GM12878 (cell line): ENCODE results near the gene IFT52. TPM values are rescaled to one million over a fixed set of nuclear protein-coding genes. Genes with fewer than 3 reads are reported as not detected.

Experiments
- ATAC-seq: fragments of 200-7000 bp; cut with Tn5 transposase; 3 replicates; pipeline ENCODE4 v1.9.1; 2020; ENCODE audit warnings: mild to moderate bottlenecking, moderate library complexity
- BruUV-seq: library from RNA; stranded (reverse); fragments of 400-500 nt; replicated peaks from 2 replicates; lab custom pipeline; 2021; lab: Mats Ljungman, UMichigan
- CTCF ChIA-PET: fragments of 300-600 bp; sonication (Branson Sonifier 250); formaldehyde crosslinking; extraction: SDS; loops from one replicate; lab custom pipeline; 2021; ENCODE audit warnings: inconsistent platforms; lab: Yijun Ruan, JAX
- POLR2A ChIA-PET: fragments of 350-600 bp; formaldehyde crosslinking; extraction: SDS; loops from one replicate; lab custom pipeline; 2021; ENCODE audit warnings: inconsistent platforms; lab: Charles Lee
- RAD21 ChIA-PET: fragments of 300-600 bp; sonication (Branson Sonifier 250); formaldehyde crosslinking; loops from one replicate; lab custom pipeline; 2023; ENCODE audit warnings: antibody characterized with exemption; ENCODE audit not compliant: unreplicated experiment; lab: Charles Lee
- SMC1A ChIA-PET: fragments of 300-600 bp; sonication (Branson Sonifier 250); formaldehyde crosslinking; loops from one replicate; lab custom pipeline; 2023; ENCODE audit not compliant: unreplicated experiment, uncharacterized antibody; lab: Charles Lee
- DNase-seq: peaks from one replicate; pipeline ENCODE4 v3.0.0-alpha.2; 2011; ENCODE audit warnings: low read depth, low spot score
- FAIRE-seq: peaks from 3 replicates; lab custom pipeline; 2011; peaks lifted over from hg19 to GRCh38; lab: Jason Lieb, UNC
- H2AFZ ChIP-seq: 2 replicates; pipeline ENCODE4 v1.6.0; 2011; ENCODE audit warnings: low read depth, low read length, control low read depth; ENCODE audit not compliant: control insufficient read depth
- H3K27ac ChIP-seq: 2 replicates; pipeline ENCODE4 v1.5.1; 2011; ENCODE audit warnings: control low read depth; ENCODE audit not compliant: control insufficient read depth, insufficient read depth
- H3K27me3 ChIP-seq, 2 experiments: replicated peaks in 1 of 2; 2 replicates each; pipeline versions ENCODE4 v1.6.0 to v1.6.1; 2011; ENCODE audit warnings: low read length in 1 of 2; ENCODE audit not compliant: control insufficient read depth in 2 of 2, insufficient read depth in 2 of 2
- H3K36me3 ChIP-seq, 2 experiments: 2 replicates each; pipeline ENCODE4 v1.5.1; 2011; ENCODE audit warnings: low read length in 1 of 2; ENCODE audit not compliant: control insufficient read depth in 2 of 2, insufficient read depth in 2 of 2
- H3K4me1 ChIP-seq: 2 replicates; pipeline ENCODE4 v1.6.1; 2011; ENCODE audit warnings: mild to moderate bottlenecking, low read length, moderate library complexity, mixed read lengths; ENCODE audit not compliant: control insufficient read depth, insufficient read depth
- H3K4me2 ChIP-seq: 2 replicates; pipeline ENCODE4 v1.6.0; 2011; ENCODE audit warnings: control low read depth; ENCODE audit not compliant: control insufficient read depth, insufficient read depth
- H3K4me3 ChIP-seq: fragments of 200-600 bp; sonication (generic); 2 replicates; pipeline ENCODE4 v1.5.1; 2016
- H3K79me2 ChIP-seq: 2 replicates; pipeline ENCODE4 v1.6.0; 2011; ENCODE audit warnings: low read length; ENCODE audit not compliant: control insufficient read depth, insufficient read depth
- H3K9ac ChIP-seq: 2 replicates; pipeline ENCODE4 v1.8.0; 2011; ENCODE audit warnings: low read length, control low read depth, mixed read lengths; ENCODE audit not compliant: control insufficient read depth, insufficient read depth
- H3K9me3 ChIP-seq: replicated peaks from 3 replicates; pipeline ENCODE4 v1.5.1; 2011; ENCODE audit warnings: mild to moderate bottlenecking, low read length; ENCODE audit not compliant: control insufficient read depth, insufficient read depth
- H4K20me1 ChIP-seq: 2 replicates; pipeline ENCODE4 v1.6.0; 2011; ENCODE audit not compliant: control insufficient read depth, insufficient read depth
- CEBPZ ChIP-seq: fragments of 150-350 bp; IDR thresholded peaks from 2 replicates; pipeline ENCODE4 v1.6.1; 2016; ENCODE audit warnings: low read depth, low read length
- CHD4 ChIP-seq: fragments of 200-600 bp; sonication (generic); IDR thresholded peaks from 2 replicates; pipeline ENCODE4 v1.6.1; 2016; ENCODE audit warnings: mild to moderate bottlenecking
- CTCF ChIP-seq, 3 experiments: IDR thresholded peaks in 2 of 3; conservative IDR thresholded peaks in 1 of 3; 2 replicates each; pipeline ENCODE4 v1.5.1; 2011; ENCODE audit warnings: low read depth in 3 of 3, low read length in 3 of 3, mild to moderate bottlenecking in 3 of 3, control low read depth in 2 of 3, moderate library complexity in 2 of 3, inconsistent platforms in 1 of 3, mixed read lengths in 1 of 3; ENCODE audit not compliant: control insufficient read depth in 2 of 3, insufficient read depth in 1 of 3; ENCODE audit errors: extremely low read depth in 1 of 3
- KLF5 ChIP-seq: fragments of 450-650 bp; IDR thresholded peaks from 2 replicates; pipeline ENCODE4 v1.6.1; 2014; ENCODE audit warnings: mild to moderate bottlenecking; ENCODE audit not compliant: partially characterized antibody
- MYC ChIP-seq: IDR thresholded peaks from 2 replicates; pipeline ENCODE4 v1.6.1; 2011; ENCODE audit warnings: mild to moderate bottlenecking, low read length, moderate library complexity, inconsistent platforms; ENCODE audit not compliant: insufficient read depth, insufficient replicate concordance, insufficient read length, severe bottlenecking
- NKRF ChIP-seq: fragments of 450-650 bp; conservative IDR thresholded peaks from 2 replicates; pipeline ENCODE4 v1.6.1; 2017; ENCODE audit warnings: mild to moderate bottlenecking, moderate library complexity
- RFX5 ChIP-seq: IDR thresholded peaks from 2 replicates; pipeline ENCODE4 v1.6.1; 2011; ENCODE audit warnings: low read depth, low read length, improper control_type of control experiment
- SUPT20H ChIP-seq: IDR thresholded peaks from 2 replicates; pipeline ENCODE4 v1.6.1; 2011; ENCODE audit warnings: low read depth, mild to moderate bottlenecking, low read length, moderate library complexity, borderline replicate concordance; ENCODE audit not compliant: control insufficient read depth
- ZBTB11 ChIP-seq: fragments of 450-650 bp; formaldehyde crosslinking; IDR thresholded peaks from 2 replicates; pipeline ENCODE4 v1.5.0; 2022; ENCODE audit warnings: mild to moderate bottlenecking, missing genetic modification characterization
- ZNF274 ChIP-seq: IDR thresholded peaks from one replicate; pipeline ENCODE4 v1.8.0; 2011; ENCODE audit not compliant: insufficient read length, insufficient read depth
- WGBS: methylation state at CpG from one replicate; pipeline ENCODE4 v1.1.6; 2016; ENCODE audit warnings: low lambda C conversion rate; ENCODE audit not compliant: insufficient replicate concordance, insufficient coverage; ENCODE audit errors: missing lambda C conversion rate; 5-methylcytosine and 5-hydroxymethylcytosine counted together
- in situ Hi-C: fragments of 300-500 bp; cut with MboI; formaldehyde crosslinking; loops from 9 replicates; pipeline ENCODE4 v1.14.3; 2018; ENCODE audit warnings: mixed read lengths
- intact Hi-C: fragments of 100-400 bp; cut with micrococcal nuclease; formaldehyde crosslinking; loops from one replicate; pipeline ENCODE4 v1.14.2; 2022; ENCODE audit not compliant: unreplicated experiment
- polyA plus RNA-seq, 11 experiments: library from polyadenylated mRNA; depleted of rRNA in 4 of 11; unstranded in 6 of 11; stranded (reverse) in 5 of 11; fragments of >200 nt; fragmentation: Nextera tagmentation in 4 of 11; fragmentation: Illumina TruSeq in 1 of 11; extraction: Ambion mirVana in 4 of 11; extraction: Trizol in 1 of 11; gene quantifications; 1 replicate in 1 of 11; 2 replicates in 10 of 11; pipeline versions ENCODE4 v1.2.1 to v1.2.3, GENCODE V29; 2011 to 2016; ENCODE audit warnings: inconsistent platforms in 2 of 11, missing spikeins in 2 of 11, low read depth in 1 of 11
- total RNA-seq, 4 experiments: library from RNA; depleted of rRNA in 3 of 4; stranded (reverse); fragments of >200 nt in 3 of 4; fragmentation: Illumina TruSeq in 1 of 4; extraction: Trizol in 1 of 4; gene quantifications; 2 replicates each; pipeline versions ENCODE4 v1.2.1 to v1.2.3, GENCODE V29; 2013 to 2021

The IFT52 gene
- total and polyA plus RNA-seq, 10 of the 15 experiments (the other 5 are each of a cell fraction or from before 2014, with no cell fraction given), result 18.1 to 30.5 (median 26.0) TPM

GRCh38 chr20:43662943-43663655 lies 72.4 kb downstream of the IFT52 start:
- no peak overlapping the region for H3K4me2 ChIP-seq
- POLR2A ChIA-PET, result interaction anchor here (0.8 kb wide), 1 partner anchor 17 kb away, joined by 3 read pairs; no protein-coding TSS in a partner anchor
- CTCF ChIA-PET, result interaction anchor here (0.6 to 1.0 kb wide), 2 partner anchors 29 to 125 kb away, joined by 3 read pairs; no protein-coding TSS in a partner anchor
- TF ChIP-seq ZNF274 (no peak), CEBPZ (no peak), ZBTB11 (CRISPR knock-in tag) (no peak), KLF5 (no peak), CHD4 (no peak), CTCF (IDR thresholded peaks at IDR 0.05 in 2 of 3, conservative IDR thresholded peaks at IDR 0.05 in 1 of 3; ENCODE audit: control insufficient read depth in 2 of 3, extremely low read depth in 1 of 3, insufficient read depth in 1 of 3, low read depth in 3 of 3, low read length in 3 of 3) (no peak), RFX5 (no peak), MYC (no peak), NKRF (no peak), SUPT20H (no peak)

More at GRCh38 chr20:43662943-43663655, 72.4 kb downstream of the IFT52 start:
- DNase-seq (no peak), ATAC-seq (no peak), FAIRE-seq (no peak)
- RAD21 ChIA-PET, result interaction anchor here (1.0 kb wide), 1 partner anchor 22 kb away, joined by 3 read pairs; no protein-coding TSS in a partner anchor
- H3K9ac ChIP-seq, result no peak overlapping the region
- H3K4me1 ChIP-seq, result peaks cover 22% of the 10 kb centered on the region
- WGBS, result 58% methylated on average over 2 of the region's 2 CpGs
- peaks cover 9% of the 10 kb centered on the region for H3K79me2 ChIP-seq
- no peak overlapping the region for H3K27ac ChIP-seq
- H2AFZ ChIP-seq, result no peak overlapping the region
- SMC1A ChIA-PET, result interaction anchor here (0.7 kb wide), 1 partner anchor 65 kb away, joined by 3 read pairs; no protein-coding TSS in a partner anchor
- in situ Hi-C loops (no loop called here), intact Hi-C loops (no loop called here)
- no peaks in the 10 kb centered on the region for H4K20me1 ChIP-seq
- no peak overlapping the region for H3K4me3 ChIP-seq
- H3K27me3 ChIP-seq, result no peaks in the 10 kb centered on the region
- BruUV-seq, result no TSS peak
- H3K9me3 ChIP-seq, result no peaks in the 10 kb centered on the region
- no peaks in the 10 kb centered on the region for H3K36me3 ChIP-seq
